ENCODE results near the gene DMPK. TPM values are rescaled to one million over a fixed set of nuclear protein-coding genes. Genes with fewer than 3 reads are reported as not detected.
A peak's percentile ranks its signal among the peaks of the same experiment; 100 is the strongest.

Gene DMPK
- polyA plus RNA-seq, 1 of the 3 experiments (the other 2 are of a cell fraction) = 92.2 TPM

DNA sequence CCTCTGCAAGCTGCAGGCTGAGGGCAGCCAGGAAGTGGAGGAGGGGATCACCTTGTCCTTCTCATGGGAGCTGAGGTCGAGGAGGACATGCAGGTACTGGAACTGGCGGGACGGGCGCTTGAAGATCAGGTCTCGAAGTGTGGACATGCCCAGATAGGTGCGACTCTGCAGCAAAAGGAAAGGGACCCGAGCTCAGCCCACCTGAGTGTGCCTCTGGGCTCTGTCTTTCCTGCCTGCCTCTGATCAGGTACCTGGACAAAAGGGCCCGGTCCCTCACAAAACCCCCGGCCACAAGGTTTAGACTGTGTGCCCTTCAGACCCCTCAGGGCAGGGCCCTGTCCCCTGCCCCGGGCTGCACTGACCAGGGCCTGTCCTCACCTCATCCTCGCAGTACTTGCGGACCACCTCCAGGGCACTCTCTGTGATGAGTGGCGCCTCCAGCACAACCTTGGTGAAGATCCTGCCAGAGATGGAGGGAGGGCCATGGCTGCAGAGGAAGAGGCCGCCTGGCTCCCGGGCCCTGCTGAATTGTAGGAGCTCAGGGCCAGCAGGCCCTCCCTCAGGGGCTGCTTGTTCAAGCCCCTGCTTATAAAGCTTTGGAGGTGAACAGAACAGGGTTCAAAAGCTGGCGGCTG, 45.3 kb upstream of the DMPK start (continued):
- TF ChIP-seq, protein P1, sequence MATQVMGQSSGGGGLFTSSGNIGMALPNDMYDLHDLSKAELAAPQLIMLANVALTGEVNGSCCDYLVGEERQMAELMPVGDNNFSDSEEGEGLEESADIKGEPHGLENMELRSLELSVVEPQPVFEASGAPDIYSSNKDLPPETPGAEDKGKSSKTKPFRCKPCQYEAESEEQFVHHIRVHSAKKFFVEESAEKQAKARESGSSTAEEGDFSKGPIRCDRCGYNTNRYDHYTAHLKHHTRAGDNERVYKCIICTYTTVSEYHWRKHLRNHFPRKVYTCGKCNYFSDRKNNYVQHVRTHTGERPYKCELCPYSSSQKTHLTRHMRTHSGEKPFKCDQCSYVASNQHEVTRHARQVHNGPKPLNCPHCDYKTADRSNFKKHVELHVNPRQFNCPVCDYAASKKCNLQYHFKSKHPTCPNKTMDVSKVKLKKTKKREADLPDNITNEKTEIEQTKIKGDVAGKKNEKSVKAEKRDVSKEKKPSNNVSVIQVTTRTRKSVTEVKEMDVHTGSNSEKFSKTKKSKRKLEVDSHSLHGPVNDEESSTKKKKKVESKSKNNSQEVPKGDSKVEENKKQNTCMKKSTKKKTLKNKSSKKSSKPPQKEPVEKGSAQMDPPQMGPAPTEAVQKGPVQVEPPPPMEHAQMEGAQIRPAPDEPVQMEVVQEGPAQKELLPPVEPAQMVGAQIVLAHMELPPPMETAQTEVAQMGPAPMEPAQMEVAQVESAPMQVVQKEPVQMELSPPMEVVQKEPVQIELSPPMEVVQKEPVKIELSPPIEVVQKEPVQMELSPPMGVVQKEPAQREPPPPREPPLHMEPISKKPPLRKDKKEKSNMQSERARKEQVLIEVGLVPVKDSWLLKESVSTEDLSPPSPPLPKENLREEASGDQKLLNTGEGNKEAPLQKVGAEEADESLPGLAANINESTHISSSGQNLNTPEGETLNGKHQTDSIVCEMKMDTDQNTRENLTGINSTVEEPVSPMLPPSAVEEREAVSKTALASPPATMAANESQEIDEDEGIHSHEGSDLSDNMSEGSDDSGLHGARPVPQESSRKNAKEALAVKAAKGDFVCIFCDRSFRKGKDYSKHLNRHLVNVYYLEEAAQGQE (IDR thresholded peaks at IDR 0.05; ENCODE audit: low read depth, low read length) = no peak
- TF ChIP-seq NFIC (IDR thresholded peaks at IDR 0.05; ENCODE audit: borderline replicate concordance) = no peak

DNA sequence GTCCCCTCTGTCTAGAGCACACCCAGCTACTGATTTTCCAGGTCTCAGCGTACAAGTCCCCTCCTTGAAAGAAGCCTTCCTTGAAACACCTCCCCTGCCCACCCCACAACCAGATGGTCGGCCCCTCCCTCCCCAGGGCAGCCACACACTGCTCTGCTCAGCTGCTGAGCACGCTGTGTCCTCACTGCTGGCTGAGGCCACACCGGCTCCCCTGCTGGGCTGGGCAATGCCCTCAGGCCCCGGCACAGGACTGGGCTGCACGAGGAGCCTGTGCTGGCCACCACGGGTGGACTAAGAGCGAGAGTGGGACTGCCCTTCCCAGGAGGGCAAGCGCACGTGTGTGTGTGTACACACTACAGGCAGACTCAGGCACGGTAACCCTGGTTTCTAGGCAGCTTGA, 44.6 kb upstream of the DMPK start:
- DNase-seq = peak; percentile 76

More for the DNA sequence above, 44.6 kb upstream of the DMPK start:
- H3K27me3 ChIP-seq (ENCODE audit: insufficient read depth) = no peaks in the 10 kb centered on the region
- H3K79me2 ChIP-seq (ENCODE audit: insufficient read depth) = no peaks in the 10 kb centered on the region
- H3K9me2 ChIP-seq = no peaks in the 10 kb centered on the region
- H3K4me3 ChIP-seq (ENCODE audit: low read depth in 2 of 2, low read length in 1 of 2) = no peak overlapping the region
- H3K4me1 ChIP-seq (ENCODE audit: control insufficient read depth in 1 of 2, insufficient read depth in 2 of 2, low read depth in 1 of 2, low read length in 1 of 2) = peaks cover 0 to 17% of the 10 kb centered on the region in 2 experiments; a peak in 1 of 4 replicates
- peaks cover 8 to 83% of the 10 kb centered on the region in 2 experiments for H3K36me3 ChIP-seq (replicated peaks in 1 of 2; ENCODE audit: control insufficient read depth in 1 of 2, insufficient read depth in 2 of 2, low read length in 1 of 2)
- H3K27ac ChIP-seq (ENCODE audit: low read depth in 2 of 2, low read length in 1 of 2) = peak overlapping the region in 1 of 2 experiments; percentile 60; a peak in 1 of 4 replicates
- TF ChIP-seq, protein P2, sequence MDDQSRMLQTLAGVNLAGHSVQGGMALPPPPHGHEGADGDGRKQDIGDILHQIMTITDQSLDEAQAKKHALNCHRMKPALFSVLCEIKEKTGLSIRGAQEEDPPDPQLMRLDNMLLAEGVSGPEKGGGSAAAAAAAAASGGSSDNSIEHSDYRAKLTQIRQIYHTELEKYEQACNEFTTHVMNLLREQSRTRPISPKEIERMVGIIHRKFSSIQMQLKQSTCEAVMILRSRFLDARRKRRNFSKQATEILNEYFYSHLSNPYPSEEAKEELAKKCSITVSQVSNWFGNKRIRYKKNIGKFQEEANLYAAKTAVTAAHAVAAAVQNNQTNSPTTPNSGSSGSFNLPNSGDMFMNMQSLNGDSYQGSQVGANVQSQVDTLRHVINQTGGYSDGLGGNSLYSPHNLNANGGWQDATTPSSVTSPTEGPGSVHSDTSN (IDR thresholded peaks at IDR 0.05) = no peak
- peak; percentile 90; the same call in 1 of the 2 replicates for TF ChIP-seq MXI1 (IDR thresholded peaks at IDR 0.05; ENCODE audit: low read depth, low read length)
- H4K20me1 ChIP-seq (ENCODE audit: insufficient read depth) = no peaks in the 10 kb centered on the region
- no peak overlapping the region for H2AFZ ChIP-seq (ENCODE audit: low read depth)
- H3K4me2 ChIP-seq = no peak overlapping the region
- H3K9ac ChIP-seq = no peak overlapping the region
- H3F3A ChIP-seq (replicated peaks; ENCODE audit: insufficient read depth) = no peaks in the 10 kb centered on the region
- ChIA-PET POLR2A (interaction anchor here (1.2 to 1.5 kb wide), 2 partner anchors 10 to 59 kb away, joined by 3 to 9 read pairs; partner anchors contain the start of gene IRF2BP1), CTCF (interaction anchor here (0.9 to 10.9 kb wide), 10 partner anchors 11 to 57 kb away, joined by 3 to 137 read pairs (median 4); partner anchors contain the start of genes DMWD, FOXA3 and RSPH6A)
- no peaks in the 10 kb centered on the region for H3K9me3 ChIP-seq
- WGBS (ENCODE audit: low lambda C conversion rate) = 80% methylated on average over 11 of the region's 11 CpGs
